Lower leg skin (tissue), 4 donors: Measurements from ENCODE around the gene AOPEP. TPM values are rescaled to one million over a fixed set of nuclear protein-coding genes. Genes with fewer than 3 reads are reported as not detected.

Experiments
- DNase-seq, 2 donors: peaks; one replicate each; pipeline ENCODE4 v3.0.0-alpha.2; 2019; ENCODE audit warnings: low spot score in 2 of 2
- H3K4me3 ChIP-seq: fragments of 200-600 bp; sonication (generic); 2 replicates; pipeline ENCODE4 v1.5.1; 2017; ENCODE audit warnings: mild to moderate bottlenecking, low read depth; ENCODE audit not compliant: poor library complexity, severe bottlenecking
- POLR2A ChIP-seq, 2 donors: fragments of 450-650 bp; IDR thresholded peaks; one replicate each; pipeline ENCODE4 v1.6.1; 2016 to 2017; ENCODE audit warnings: antibody characterized with exemption in 2 of 2, mild to moderate bottlenecking in 1 of 2, moderate library complexity in 1 of 2
- whole genome bisulfite sequencing, 2 donors: methylation state at CpG; one replicate each; pipeline ENCODE4 v1.1.5; 2018; 5-methylcytosine and 5-hydroxymethylcytosine counted together
- intact Hi-C: fragments of 100-400 bp; cut with DNase I; formaldehyde crosslinking; loops from one replicate; pipeline ENCODE4 v1.15.0; 2023; ENCODE audit warnings: low total_unique reads
- total RNA-seq, 4 donors: library from RNA; depleted of rRNA; stranded (reverse); fragments of >200 nt; gene quantifications; one replicate each; pipeline ENCODE4 v1.1.0, GENCODE V29; 2016
- TF ChIP-seq, protein P1 (sequence below), 3 donors: fragments of 450-650 bp; IDR thresholded peaks; one replicate each; pipeline ENCODE4 v1.5.1; 2016; ENCODE audit warnings: antibody characterized with exemption in 3 of 3, mild to moderate bottlenecking in 3 of 3, moderate library complexity in 2 of 3

AOPEP gene
- total RNA-seq, 4 donors from 2014 or later, result 66.3 to 136 (median 118) TPM

- H3K4me3 ChIP-seq, result no peak overlapping the region
- WGBS, 2 donors, result 69 to 72% methylated on average over 6 of the region's 6 CpGs
- no peak for DNase-seq
- intact Hi-C loops, result no loop called here
- TF ChIP-seq, protein P1, sequence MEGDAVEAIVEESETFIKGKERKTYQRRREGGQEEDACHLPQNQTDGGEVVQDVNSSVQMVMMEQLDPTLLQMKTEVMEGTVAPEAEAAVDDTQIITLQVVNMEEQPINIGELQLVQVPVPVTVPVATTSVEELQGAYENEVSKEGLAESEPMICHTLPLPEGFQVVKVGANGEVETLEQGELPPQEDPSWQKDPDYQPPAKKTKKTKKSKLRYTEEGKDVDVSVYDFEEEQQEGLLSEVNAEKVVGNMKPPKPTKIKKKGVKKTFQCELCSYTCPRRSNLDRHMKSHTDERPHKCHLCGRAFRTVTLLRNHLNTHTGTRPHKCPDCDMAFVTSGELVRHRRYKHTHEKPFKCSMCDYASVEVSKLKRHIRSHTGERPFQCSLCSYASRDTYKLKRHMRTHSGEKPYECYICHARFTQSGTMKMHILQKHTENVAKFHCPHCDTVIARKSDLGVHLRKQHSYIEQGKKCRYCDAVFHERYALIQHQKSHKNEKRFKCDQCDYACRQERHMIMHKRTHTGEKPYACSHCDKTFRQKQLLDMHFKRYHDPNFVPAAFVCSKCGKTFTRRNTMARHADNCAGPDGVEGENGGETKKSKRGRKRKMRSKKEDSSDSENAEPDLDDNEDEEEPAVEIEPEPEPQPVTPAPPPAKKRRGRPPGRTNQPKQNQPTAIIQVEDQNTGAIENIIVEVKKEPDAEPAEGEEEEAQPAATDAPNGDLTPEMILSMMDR (IDR thresholded peaks at IDR 0.05), result no peak
- no peak for TF ChIP-seq POLR2A (IDR thresholded peaks at IDR 0.05)
Measured at GRCh38 chr9:94743035-94743954, 16.8 kb downstream of the AOPEP start.

DNA sequence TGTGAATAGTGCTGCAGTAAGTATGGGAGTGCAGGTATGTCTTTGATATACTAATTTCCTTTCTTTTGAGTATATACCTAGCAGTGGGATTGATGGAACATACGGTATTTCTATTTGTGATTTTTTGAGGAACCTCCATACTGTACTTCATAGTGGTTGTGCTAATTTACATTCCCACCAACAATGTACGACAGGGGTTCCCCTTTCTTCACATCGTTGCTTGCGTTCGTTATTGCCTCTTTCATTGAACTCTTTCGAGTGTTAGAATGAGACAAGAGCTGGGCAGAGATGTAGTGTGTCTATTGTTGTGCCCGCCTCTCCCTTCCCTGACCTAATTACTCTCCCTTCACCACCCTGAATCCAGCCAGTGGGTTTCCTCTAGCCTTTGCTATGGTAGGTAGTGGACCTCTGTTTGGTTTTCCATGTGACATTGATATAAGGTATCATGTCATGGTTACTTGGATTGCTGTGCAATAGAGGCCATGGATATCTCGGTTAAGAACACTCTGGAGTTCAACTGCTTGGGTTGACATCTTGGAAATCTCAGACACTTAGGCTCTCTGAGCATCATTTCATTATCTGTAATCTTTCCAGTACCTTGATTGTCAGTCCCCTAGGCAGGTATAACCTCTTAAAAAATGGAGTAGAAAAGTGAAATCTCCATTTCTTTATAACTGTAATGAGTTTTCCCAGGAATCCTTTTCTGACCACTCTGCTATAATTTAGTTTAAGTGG lies 19.5 kb downstream of the AOPEP start:
- no peak for DNase-seq
- TF ChIP-seq, protein P1 (IDR thresholded peaks at IDR 0.05), result no peak
- no peak for TF ChIP-seq POLR2A (IDR thresholded peaks at IDR 0.05)
- intact Hi-C loops, result no loop called here
- no peak overlapping the region for H3K4me3 ChIP-seq
- WGBS, 2 donors, result 93 to 94% methylated on average over 8 of the region's 8 CpGs

DNA sequence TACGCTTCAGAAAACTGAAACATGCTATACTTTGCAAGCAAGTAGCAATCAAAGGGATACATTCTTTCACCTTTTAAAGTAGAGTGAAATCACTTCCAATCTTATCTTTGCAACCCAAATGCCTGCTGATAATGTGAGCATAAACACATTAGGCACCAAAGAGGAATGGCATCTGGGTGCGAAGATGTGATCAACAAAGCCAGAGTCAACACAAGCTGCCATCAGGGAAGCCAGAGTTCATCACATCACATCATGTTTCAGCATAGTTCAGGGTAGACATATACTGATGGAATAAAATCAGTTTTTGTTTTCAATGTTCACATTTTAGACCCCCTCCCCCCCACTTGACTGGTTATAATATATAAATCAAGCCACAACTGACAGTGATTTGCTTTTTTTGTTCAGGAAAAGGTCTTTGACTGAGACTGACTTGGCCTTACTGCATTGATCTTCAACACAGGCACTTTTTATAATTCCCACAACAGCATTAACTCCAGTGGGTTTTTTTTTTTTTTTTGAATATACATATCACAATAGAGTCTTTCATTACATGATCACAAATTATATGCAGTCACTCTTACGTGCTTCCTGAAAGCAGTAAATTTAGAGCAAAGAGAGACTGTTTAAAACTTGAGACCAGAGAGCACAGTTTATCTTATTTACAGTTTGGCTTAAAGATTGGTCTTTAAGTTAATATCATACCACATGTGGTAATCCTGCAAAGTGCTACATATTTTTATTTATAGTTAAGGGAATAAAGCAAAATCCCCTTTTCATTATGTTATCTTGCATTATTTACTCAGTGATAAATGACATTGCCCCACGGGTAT lies 20.3 kb downstream of the AOPEP start:
- TF ChIP-seq, protein P1 (IDR thresholded peaks at IDR 0.05), result no peak
- no peak for TF ChIP-seq POLR2A (IDR thresholded peaks at IDR 0.05)
- 82 to 90% methylated on average over 4 of the region's 4 CpGs for WGBS, 2 donors
- no peak for DNase-seq
- H3K4me3 ChIP-seq, result no peak overlapping the region
- intact Hi-C loops, result no loop called here

DNA sequence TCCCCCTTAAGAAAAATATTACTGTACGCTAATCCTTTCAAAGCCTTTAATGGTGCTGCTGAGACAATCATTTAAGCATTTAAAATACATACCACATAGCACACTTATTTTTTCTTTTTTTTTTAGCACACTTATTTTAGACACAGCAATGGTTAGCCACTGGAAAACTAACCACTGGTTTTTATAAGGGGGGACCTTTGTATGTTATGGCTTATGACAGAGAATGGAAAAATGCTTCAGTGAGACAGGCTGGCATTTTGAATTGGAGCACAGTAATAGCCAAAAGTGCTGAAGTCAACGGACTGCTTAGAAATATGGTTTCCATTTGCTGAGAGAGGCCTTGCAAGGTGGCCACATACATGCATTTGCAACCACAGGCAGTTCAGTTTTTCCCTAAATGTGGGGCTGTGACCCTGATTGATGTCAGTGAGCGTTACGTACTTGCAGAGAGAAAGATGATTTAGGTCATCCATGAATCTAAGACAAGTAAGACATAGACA lies 28.5 kb downstream of the AOPEP start:
- no peak for DNase-seq
- 86% methylated on average over 4 of the region's 4 CpGs for WGBS, 2 donors
- no peak overlapping the region for H3K4me3 ChIP-seq
- intact Hi-C loops, result no loop called here
- no peak for TF ChIP-seq POLR2A (IDR thresholded peaks at IDR 0.05)
- TF ChIP-seq, protein P1 (IDR thresholded peaks at IDR 0.05), result no peak

DNA sequence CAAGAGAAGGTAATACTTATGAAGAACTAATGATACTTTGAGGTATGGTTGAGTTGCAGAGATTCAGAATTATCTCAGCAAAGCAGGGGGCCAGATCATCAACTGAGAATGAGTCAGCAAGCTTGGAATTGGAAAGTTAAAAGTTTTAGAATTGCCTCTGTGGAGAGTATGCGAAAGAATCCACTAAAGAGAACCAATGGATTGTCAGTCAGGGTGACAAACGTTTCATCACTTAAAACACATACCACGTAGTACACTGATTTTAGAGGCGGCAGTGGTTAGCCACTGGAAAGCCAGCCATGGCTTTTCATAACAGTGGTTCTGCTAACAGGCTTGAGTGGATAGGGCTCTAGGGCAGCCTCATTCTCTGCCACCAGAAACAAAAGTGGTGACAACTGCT lies 30.7 kb downstream of the AOPEP start:
- TF ChIP-seq, protein P1 (IDR thresholded peaks at IDR 0.05), result no peak
- no peak for TF ChIP-seq POLR2A (IDR thresholded peaks at IDR 0.05)
- intact Hi-C loops, result no loop called here
- no peak for DNase-seq
- no peak overlapping the region for H3K4me3 ChIP-seq
- WGBS, 2 donors, result 71 to 82% methylated on average over 4 of the region's 4 CpGs
